Endometrial microvascular endothelial cells (primary cell): ENCODE data around the gene TMEM132A. TPM values are rescaled to one million over a fixed set of nuclear protein-coding genes. Genes with fewer than 3 reads are reported as not detected.

Source experiments
- in situ Hi-C: cut with HindIII; loops from 2 replicates; pipeline ENCODE4 v1.10.0; 2017; ENCODE audit warnings: low sequenced_read_pairs, low pct_unique_long_range_greater_than_20kb; ENCODE audit errors: inconsistent ontology term
- total RNA-seq: library from RNA; depleted of rRNA; stranded (reverse); fragments of >200 nt; gene quantifications from one replicate; pipeline ENCODE4 v1.2.3, GENCODE V29; 2015; ENCODE audit errors: inconsistent ontology term

Gene TMEM132A, protein sequence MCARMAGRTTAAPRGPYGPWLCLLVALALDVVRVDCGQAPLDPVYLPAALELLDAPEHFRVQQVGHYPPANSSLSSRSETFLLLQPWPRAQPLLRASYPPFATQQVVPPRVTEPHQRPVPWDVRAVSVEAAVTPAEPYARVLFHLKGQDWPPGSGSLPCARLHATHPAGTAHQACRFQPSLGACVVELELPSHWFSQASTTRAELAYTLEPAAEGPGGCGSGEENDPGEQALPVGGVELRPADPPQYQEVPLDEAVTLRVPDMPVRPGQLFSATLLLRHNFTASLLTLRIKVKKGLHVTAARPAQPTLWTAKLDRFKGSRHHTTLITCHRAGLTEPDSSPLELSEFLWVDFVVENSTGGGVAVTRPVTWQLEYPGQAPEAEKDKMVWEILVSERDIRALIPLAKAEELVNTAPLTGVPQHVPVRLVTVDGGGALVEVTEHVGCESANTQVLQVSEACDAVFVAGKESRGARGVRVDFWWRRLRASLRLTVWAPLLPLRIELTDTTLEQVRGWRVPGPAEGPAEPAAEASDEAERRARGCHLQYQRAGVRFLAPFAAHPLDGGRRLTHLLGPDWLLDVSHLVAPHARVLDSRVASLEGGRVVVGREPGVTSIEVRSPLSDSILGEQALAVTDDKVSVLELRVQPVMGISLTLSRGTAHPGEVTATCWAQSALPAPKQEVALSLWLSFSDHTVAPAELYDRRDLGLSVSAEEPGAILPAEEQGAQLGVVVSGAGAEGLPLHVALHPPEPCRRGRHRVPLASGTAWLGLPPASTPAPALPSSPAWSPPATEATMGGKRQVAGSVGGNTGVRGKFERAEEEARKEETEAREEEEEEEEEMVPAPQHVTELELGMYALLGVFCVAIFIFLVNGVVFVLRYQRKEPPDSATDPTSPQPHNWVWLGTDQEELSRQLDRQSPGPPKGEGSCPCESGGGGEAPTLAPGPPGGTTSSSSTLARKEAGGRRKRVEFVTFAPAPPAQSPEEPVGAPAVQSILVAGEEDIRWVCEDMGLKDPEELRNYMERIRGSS
- total RNA-seq, result 105 TPM

DNA sequence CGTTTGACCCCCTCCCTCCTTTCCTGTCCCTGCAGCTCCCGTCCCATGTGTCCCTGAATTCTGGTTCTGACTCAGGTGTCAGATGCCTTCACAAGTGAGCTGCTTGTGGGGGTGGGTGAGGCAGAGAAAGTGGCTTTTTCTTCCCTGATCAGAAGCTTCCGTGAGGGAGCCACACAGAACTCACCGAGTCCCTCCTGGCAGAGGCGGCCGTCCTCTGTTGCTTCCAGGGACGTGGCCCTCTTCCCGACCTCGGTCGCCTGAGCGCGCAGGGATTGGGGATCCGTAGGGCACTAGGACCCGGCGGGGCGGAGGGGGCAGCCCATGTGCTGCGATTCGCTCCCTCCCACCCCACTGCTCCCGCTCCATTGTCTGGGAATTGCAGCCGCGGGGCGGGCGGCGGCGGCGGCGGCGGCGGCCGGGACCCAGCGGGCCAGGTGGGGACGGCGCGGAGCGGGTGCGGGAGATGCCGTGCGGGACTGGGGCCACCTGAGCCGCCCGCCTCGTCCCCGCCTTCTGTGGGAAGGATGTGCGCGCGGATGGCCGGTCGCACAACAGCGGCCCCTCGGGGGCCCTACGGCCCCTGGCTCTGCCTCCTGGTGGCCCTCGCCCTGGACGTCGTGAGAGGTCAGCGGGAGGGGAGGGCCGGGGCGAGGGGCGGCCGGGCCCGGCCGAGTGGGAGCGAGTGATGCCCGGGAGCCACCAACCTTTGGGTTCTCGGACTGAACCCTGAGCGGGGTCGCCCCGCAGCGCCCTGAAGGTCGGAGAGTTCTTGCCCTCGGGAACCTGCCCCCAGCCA, at the start of gene TMEM132A:
Gene TMEM132A, plus strand, starts transcription at position 351 of the 796 bp plus-strand sequence. Its CDS starts 174 bp downstream, at position 525.
- in situ Hi-C loops, result no loop called here

DNA sequence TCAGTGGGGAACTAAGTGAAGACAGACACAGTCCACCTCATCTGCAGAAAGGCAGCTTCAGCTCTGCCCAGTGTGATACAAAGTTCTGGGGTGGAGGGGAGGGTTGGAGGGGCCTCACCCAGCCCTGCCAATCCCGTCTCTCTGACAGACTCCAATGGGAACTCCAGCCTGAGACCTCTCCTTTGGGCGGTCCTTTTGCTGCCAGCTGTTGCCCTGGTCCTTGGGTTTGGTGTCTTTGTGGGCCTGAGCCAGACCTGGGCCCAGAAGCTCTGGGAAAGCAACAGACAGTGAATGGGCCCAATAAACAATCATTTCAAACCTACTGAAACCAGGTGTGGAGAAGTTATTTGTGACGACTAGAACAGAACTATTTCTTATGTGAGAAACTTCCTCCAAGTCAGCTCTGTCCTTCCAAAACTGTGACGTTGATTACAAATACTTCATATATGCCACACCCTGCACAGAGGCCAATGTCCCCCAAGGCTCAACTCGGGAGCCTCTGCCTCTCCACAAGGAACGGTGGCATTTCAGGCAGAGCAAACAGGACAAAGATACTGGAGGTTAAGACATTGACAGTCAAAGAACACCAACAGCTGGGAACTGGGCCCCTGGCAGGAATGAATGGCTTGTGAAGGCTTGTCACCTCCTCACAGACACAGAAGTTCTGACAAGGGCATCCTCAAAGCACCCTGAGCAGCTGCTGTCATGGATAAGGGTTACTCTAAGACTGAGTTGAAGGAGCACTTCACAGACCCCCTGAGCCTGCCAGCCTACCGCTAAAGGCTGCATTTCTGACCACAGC, 48.7 kb upstream of the TMEM132A start:
- in situ Hi-C loops, result no loop called here

DNA sequence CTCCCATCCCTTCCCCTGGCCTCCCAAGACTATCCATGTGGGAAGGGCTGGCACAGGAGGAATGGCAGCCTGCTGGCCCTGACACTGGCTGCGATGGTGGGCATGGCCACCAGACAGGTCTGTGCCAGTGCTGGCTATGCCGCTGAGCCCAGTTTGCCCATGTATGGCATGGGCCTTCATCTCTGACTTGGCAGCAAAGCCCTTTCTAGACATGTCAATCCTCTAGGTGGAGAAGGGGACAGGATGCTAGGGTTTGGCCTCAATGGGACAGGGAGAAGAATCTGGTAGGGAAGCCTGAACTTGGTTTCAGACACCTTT, 48.1 kb upstream of the TMEM132A start:
- in situ Hi-C loops, result no loop called here

DNA sequence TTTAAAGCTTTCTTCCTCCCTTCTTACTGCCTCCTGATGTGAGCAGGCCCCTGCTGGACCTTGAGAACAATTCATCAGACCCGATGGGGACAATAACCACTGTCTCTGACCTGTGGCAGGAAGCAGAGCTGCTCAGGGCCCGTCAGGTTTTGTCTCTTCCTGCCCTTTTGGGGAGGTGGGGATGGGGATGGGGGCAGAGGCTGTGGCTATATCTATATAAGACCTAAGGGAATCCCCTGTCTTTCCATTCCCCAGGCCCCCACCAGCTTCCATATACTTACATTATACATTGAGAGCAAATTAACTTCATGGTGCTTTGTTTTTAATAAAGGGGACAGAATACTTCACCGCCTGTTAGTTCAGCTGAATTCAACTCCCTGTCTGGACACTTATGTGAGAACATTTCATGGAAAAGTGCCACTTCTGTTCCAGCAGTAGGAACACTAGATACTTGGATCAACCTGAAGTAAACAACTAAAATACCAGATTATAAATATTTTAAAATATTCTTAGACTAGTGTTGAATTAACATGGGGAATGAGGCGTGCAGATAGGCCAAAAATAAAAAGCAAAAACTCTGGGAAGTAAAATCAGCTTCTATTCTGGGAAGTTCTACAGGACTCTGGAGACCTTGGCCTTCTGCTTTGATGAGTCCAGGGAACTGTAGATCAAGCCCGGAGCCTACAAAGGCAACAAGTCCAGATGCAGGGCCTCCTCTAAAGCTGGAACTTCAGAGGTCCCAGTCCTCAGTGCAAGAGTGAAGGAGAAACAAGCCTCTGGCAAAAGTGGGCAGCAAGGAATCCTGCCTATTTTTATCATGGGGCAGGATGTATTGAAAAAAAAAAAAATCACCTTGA, 45.8 kb upstream of the TMEM132A start:
- in situ Hi-C loops, result no loop called here

DNA sequence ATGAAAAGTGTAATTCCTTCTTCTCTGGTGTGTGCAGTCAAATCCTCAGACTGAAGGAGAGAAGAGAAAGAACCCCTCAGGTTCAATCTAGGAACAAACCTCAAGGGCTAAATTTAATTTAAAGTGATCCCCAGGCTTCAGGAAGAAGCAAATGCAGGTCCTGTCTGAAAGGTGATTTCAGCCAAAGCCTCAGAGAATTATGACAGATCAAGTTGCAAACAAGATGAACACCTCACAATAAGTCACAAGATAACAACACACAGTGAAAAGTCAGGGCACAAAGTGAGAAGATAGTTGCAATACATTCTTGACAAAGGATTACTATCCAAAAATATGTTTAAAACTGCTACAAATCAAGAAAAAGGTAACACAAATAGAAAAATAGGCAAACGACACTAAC, 45.2 kb upstream of the TMEM132A start:
- in situ Hi-C loops, result no loop called here

DNA sequence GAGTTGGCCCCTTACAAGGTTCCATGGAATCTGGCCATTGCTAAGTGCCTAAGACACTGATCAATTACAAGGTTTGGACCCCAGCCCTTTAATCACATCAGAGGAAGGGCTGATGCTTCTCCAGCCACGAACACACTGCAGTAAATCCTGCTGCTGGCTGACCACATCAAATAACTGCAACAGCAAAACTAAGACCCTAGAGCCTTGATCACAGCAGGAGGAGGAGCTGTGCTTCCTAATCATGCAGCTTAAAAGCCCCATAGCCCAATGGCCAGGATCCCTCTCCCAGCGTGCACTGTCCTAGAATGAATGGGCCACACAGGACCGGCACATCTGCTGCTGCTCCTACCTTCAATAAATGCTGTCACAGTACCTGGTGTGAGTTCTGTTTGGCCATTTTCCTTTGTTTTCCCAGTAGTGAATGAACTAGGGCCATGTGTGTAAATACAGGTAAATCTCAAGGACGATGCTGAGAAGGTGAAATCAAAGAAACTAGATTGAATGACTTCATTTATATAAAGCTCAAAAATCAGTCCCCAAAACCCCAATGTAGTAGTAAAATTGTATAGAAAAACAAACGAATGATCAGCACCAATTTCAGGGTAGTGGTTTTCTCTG, 44.2 kb upstream of the TMEM132A start:
- in situ Hi-C loops, result no loop called here

DNA sequence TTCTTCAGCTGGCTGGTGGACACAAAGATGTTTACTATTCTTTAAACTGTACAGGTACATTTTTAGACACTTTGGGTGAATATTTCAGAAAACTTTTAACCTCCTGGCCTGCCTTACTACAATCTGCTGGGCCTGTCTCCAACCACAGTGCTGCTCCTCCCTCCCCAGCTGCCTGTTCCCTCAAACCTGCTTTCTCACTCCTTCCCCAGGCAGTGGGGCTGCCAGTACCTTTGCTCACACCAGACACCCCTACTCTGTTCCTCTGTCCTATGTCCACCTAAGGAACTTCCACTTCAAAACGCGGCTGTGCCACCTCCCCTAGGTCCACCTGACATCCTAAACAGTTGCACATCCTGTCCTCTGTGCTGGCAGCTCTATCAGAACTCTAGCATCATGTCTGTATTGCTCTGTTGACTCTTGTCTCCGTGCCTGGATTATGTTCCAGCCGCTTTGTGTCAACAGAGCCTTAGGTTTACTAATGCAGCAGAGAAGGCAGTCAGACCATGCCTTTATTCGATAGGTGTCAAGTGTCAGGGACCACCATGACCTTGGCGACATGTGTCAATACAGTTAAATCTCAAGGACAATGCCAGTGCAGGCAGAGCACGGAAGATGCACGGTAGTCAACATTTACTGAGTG, 43.5 kb upstream of the TMEM132A start:
- in situ Hi-C loops, result no loop called here

DNA sequence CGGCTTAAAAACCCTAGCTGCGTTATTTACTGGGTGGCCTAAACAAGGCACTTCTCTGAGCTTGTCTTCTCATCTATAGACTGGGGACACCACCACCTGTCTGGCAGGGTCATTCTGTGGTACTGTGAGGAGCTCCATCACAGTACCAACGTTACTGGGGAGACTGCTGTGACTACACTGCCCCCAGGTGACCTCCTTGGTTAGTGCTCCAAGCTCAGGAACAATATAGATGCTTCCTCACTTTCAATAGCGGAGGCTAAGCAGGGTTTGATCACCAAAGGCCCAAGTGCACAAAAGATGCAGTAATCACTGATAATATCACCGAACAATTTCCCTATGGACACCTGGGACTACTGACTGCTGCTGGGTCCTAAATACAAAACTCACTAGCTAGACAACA, 36.7 kb upstream of the TMEM132A start:
- in situ Hi-C loops, result no loop called here

DNA sequence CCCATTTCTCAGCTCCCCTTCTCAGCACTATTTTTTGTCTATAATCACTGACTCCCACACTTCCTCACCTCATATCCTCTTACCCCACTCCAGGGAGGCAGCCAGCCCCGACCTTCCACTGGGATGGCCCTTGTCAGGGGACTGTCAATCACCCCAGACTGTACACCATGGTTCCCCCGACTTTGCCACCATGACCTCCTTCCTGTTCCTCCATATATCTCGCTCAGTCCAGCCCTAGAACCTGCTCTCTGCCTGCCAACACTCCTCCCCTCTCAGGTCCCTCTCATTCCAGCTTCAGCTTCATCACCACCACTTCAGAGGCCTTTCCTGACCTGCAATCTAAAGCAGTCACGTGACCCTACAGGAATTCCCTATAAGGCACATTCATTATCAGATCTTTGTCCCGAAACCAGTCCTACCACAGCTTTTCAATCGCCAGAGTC, 34.4 kb upstream of the TMEM132A start:
- in situ Hi-C loops, result no loop called here

DNA sequence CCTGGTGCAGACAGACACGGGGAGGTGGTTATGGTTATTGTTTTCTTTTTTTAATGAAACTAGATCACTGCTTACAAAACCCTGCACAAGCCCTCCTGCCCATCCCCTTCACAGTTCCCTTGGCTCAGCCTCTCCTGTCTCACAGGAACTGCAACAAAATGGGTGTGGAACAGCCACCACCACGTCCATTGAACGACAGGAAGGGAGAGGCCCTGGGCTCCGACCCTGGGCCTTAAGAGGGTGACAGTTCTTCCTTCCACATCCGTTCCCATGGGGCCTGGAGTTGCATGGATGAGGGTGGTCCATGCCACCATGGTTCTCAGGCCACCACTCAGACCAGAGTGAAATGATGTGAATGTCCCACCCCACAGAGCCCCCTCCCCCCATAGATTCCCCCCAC, 33.6 kb upstream of the TMEM132A start:
- in situ Hi-C loops, result no loop called here

DNA sequence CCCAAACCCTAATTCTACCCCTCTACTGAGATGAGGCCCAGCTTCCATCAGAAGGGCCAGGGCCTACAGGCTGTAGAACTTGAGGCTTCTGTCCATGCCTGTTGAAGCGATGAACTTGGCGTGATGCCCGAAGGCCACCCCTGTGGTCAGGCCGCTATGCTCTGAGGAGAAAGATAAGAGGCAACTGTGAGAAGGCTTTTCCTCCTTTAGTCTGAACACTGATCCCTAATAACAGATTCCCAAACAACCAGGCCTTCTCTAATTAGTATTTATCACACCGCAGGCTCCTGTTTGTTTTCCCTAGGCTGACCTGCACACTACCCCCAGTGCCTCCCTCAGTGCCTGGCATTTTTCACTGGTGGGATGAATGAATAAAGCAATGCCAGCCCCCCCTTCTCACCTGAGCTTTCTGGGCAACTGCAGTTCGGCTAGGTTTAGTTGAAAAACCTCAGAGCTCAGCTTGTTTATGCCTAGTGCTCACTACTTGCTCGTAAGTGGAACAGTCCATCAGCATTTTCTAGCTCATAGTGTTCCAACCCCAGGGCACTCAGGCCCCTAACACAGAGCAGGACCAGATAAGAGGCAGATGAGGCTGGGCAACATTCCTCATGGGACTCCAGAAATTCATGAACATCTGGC, 33.0 kb upstream of the TMEM132A start:
- in situ Hi-C loops, result no loop called here

DNA sequence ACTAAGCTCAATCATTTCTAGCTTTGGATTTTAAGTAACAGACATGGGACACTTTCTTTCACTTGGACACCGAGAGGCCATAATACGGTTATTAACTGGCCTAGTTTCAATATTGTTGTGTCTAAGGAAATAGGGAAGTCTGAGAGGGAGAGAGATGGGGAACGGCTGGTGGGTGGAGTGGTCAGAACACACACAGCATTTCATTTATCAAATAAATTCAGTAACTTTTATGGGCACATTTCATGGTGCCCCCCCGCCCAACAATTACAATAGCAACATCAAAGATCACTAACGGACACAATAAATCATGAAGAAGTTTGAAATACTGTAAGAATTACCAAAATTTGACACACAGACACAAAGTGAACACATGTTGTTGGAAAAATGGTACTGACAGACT, 28.6 kb upstream of the TMEM132A start:
- in situ Hi-C loops, result no loop called here

DNA sequence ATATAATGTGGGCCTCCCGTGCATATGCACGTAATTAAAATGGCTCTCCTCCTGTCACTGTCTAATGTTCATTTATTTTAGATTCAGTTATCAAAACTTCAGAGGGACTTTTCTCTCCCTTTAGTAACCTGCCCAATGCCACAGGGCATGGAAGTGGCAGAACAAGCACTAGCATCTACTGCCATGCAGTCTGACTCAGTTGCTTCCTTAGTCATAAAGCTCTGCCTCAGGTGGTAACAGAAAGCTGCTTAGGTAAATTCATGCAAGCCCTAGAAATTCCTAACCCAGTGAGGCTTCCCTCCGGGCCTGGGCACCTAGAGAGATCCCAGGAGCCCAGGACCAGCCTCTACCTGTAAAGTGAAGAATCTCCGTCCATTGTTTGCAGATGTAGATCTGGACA, 26.8 kb upstream of the TMEM132A start:
- in situ Hi-C loops, result no loop called here

DNA sequence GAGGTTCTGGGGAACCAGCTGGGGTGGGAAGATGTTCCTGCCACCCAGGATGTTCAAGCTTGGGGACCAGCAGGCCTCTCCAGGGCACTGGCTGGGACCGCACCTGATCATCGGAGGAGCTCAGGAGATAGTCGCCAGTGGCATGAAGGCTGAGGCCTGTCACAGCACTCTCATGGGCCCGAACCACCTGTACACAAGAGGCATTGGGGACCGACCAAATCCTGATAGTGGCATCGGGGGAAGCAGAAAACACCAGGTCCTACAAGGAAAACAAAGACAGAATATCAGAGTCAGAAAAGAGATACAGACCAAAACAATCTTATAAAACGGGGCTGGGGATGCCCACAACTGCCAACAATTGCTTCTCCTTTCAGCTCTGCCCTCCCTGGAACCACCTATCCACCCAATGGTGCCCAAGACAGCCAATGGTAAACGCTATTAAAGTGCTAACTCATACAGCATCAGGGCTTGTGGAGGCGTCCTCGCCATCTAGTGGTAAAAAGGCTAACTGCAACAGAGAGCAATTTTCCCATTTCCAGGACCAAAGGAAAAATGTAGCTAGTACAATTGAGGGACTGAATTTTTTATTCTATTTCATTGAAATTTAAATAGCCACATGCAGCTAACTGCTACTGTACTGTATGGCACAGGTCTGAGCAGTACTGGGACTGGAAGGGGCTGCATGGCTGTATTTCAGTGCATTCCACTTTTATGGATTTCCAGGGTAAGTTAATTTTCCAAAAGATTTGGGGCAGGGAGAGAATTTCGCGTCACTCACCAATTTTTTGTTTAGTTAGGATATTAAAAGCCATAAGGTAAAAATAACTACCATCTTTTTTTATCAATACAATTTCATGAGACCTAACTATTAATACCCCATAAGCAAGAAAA, 25.0 kb upstream of the TMEM132A start:
- in situ Hi-C loops, result no loop called here

DNA sequence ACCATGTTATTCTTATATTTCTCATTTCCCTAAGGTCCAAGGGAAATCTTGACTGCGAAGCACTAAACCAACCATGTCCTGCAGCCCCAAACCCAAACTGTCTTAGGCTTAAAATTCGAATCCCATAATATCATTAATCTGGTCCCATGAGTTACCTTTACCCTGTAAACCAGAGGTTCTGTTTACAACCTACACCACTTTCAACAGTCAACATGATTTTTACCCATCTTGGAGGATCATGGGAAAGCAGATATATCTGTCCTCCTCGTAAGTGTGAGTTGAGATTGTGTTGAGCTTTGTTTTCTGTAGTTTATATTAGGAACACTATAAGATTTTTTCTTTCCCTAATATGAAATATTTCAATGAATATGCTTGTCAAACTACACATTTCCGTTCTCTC, 24.3 kb upstream of the TMEM132A start:
- in situ Hi-C loops, result no loop called here
